Astrocyte (in vitro differentiated cells and primary cell): ENCODE results near the gene ATAT1. TPM values are rescaled to one million over a fixed set of nuclear protein-coding genes. Genes with fewer than 3 reads are reported as not detected.
A peak's percentile ranks its signal among the peaks of the same experiment; 100 is the strongest.

Experiments
- DNase-seq: peaks from one replicate; pipeline ENCODE4 v3.0.0-alpha.2; 2010; ENCODE audit warnings: low read depth
- FAIRE-seq: peaks from 2 replicates; lab custom pipeline; 2011; peaks lifted over from hg19 to GRCh38; lab: Jason Lieb, UNC
- H2AFZ ChIP-seq: 2 replicates; pipeline ENCODE4 v1.6.0; 2012; ENCODE audit warnings: low read depth, low read length, inconsistent platforms
- H3K27ac ChIP-seq: 2 replicates; pipeline ENCODE4 v1.5.1; 2011; ENCODE audit warnings: low read depth, low read length, inconsistent platforms
- H3K27me3 ChIP-seq: 2 replicates; pipeline ENCODE4 v1.6.0; 2011; ENCODE audit warnings: low read length, inconsistent platforms; ENCODE audit not compliant: insufficient read depth
- H3K36me3 ChIP-seq: 2 replicates; pipeline ENCODE4 v1.5.1; 2011; ENCODE audit warnings: low read length, inconsistent platforms; ENCODE audit not compliant: insufficient read depth
- H3K4me1 ChIP-seq: 2 replicates; pipeline ENCODE4 v1.5.1; 2011; ENCODE audit warnings: low read length, inconsistent platforms; ENCODE audit not compliant: insufficient read depth
- H3K4me2 ChIP-seq: 2 replicates; pipeline ENCODE4 v1.6.0; 2012; ENCODE audit warnings: low read length, inconsistent platforms
- H3K4me3 ChIP-seq: 2 replicates; pipeline ENCODE4 v1.5.1; 2011; ENCODE audit warnings: low read depth, mild to moderate bottlenecking, low read length, inconsistent platforms; ENCODE audit not compliant: insufficient read depth
- H3K79me2 ChIP-seq: 2 replicates; pipeline ENCODE4 v1.6.0; 2012; ENCODE audit warnings: mild to moderate bottlenecking, low read length, inconsistent platforms; ENCODE audit not compliant: insufficient read depth
- H3K9ac ChIP-seq: 2 replicates; pipeline ENCODE4 v1.6.0; 2012; ENCODE audit warnings: mild to moderate bottlenecking, low read length, inconsistent platforms
- H3K9me3 ChIP-seq: 2 replicates; pipeline ENCODE4 v1.5.1; 2012; ENCODE audit warnings: low read depth, mild to moderate bottlenecking, low read length, inconsistent platforms; ENCODE audit not compliant: insufficient read depth
- H4K20me1 ChIP-seq: 2 replicates; pipeline ENCODE4 v1.6.0; 2012; ENCODE audit warnings: low read length, inconsistent platforms; ENCODE audit not compliant: insufficient read depth
- H3K27ac Mint-ChIP-seq: one replicate; pipeline ENCODE4 v1.8.0; 2021; ENCODE audit warnings: mild to moderate bottlenecking, mixed read lengths; ENCODE audit not compliant: unreplicated experiment
- H3K27me3 Mint-ChIP-seq: one replicate; pipeline ENCODE4 v1.8.0; 2021; ENCODE audit warnings: low read depth, mixed read lengths; ENCODE audit not compliant: unreplicated experiment
- H3K36me3 Mint-ChIP-seq: one replicate; pipeline ENCODE4 v1.8.0; 2021; ENCODE audit warnings: low read depth, mixed read lengths; ENCODE audit not compliant: unreplicated experiment
- H3K4me1 Mint-ChIP-seq: one replicate; pipeline ENCODE4 v1.8.0; 2021; ENCODE audit warnings: low read depth, mixed read lengths; ENCODE audit not compliant: unreplicated experiment
- H3K4me3 Mint-ChIP-seq: one replicate; pipeline ENCODE4 v1.8.0; 2021; ENCODE audit warnings: mild to moderate bottlenecking, moderate library complexity, mixed read lengths; ENCODE audit not compliant: unreplicated experiment
- H3K9me3 Mint-ChIP-seq: one replicate; pipeline ENCODE4 v1.8.0; 2021; ENCODE audit warnings: mild to moderate bottlenecking, mixed read lengths; ENCODE audit not compliant: unreplicated experiment
- EZH2 ChIP-seq: IDR thresholded peaks from 2 replicates; pipeline ENCODE4 v1.6.1; 2012; ENCODE audit warnings: mild to moderate bottlenecking, low read length, inconsistent platforms; ENCODE audit not compliant: insufficient read depth
- total RNA-seq: library from RNA; stranded (reverse); gene quantifications from 2 replicates; pipeline ENCODE4 v1.2.1, GENCODE V29; 2021
- TF ChIP-seq, protein P1 (sequence below): IDR thresholded peaks from 2 replicates; pipeline ENCODE4 v1.5.1; 2011; ENCODE audit warnings: low read depth, mild to moderate bottlenecking, inconsistent platforms, low read length, moderate library complexity; ENCODE audit not compliant: insufficient read depth

The ATAT1 gene
- total RNA-seq, 1 donor from 2014 or later: 16.6 TPM

DNA sequence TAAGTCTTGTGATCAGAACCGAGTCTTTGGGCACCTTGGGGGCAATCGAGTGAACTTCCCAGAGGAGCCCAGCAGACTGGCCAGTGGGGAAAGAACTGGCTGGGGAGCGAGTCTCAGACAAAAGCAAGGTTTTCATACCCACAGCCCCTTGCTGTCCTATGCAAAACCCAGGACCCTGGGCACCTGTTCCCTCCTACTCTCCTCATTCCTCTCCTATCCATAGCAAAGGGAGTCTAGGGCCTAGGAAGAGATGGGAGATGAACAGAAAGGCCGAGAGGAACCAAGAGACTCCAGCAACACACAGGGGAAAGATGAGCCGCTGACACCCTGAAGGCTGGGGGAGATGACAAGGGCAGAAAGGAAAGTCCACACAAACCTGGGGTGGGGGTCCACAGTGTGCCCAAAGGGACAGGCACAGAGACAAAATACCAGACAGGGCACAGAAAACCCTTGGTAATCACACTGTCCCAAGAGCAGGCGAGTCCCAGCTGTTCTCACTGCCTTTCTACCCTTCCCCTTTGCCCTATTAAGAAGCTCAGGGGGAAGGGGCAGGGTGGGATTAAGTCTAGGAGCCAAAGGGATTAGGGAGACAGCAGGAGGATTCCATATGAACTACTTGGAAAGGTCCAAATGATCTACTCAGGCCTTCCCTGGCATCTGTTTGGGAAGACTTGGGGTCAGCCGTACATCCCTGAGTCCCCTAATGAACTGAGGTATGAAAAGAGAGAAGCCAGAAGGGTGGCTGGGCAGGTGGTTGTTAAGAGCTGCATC, 53.3 kb downstream of the ATAT1 start:
- peaks cover 28% of the 10 kb centered on the region for H3K36me3 Mint-ChIP-seq
- no peaks in the 10 kb centered on the region for H3K27me3 Mint-ChIP-seq
- H3K4me1 Mint-ChIP-seq: peaks cover 23% of the 10 kb centered on the region
- DNase-seq (no peak), FAIRE-seq (no peak)
- Histone ChIP-seq H3K9me3 (no peaks in the 10 kb centered on the region), H2AFZ (no peak overlapping the region), H3K27me3 (no peaks in the 10 kb centered on the region), H3K27ac (peak overlapping the region; percentile 8), H3K4me1 (peaks cover 33% of the 10 kb centered on the region), H4K20me1 (peaks cover 87% of the 10 kb centered on the region), H3K4me2 (peak overlapping the region; percentile 100), H3K36me3 (peaks cover 37% of the 10 kb centered on the region), H3K79me2 (peaks cover 82% of the 10 kb centered on the region), H3K4me3 (peak overlapping the region; percentile 41), H3K9ac (peak overlapping the region; percentile 98)
- peak overlapping the region; percentile 98 for H3K4me3 Mint-ChIP-seq
- peak overlapping the region; percentile 7 for H3K27ac Mint-ChIP-seq
- H3K9me3 Mint-ChIP-seq: no peaks in the 10 kb centered on the region
- TF ChIP-seq, protein P1, sequence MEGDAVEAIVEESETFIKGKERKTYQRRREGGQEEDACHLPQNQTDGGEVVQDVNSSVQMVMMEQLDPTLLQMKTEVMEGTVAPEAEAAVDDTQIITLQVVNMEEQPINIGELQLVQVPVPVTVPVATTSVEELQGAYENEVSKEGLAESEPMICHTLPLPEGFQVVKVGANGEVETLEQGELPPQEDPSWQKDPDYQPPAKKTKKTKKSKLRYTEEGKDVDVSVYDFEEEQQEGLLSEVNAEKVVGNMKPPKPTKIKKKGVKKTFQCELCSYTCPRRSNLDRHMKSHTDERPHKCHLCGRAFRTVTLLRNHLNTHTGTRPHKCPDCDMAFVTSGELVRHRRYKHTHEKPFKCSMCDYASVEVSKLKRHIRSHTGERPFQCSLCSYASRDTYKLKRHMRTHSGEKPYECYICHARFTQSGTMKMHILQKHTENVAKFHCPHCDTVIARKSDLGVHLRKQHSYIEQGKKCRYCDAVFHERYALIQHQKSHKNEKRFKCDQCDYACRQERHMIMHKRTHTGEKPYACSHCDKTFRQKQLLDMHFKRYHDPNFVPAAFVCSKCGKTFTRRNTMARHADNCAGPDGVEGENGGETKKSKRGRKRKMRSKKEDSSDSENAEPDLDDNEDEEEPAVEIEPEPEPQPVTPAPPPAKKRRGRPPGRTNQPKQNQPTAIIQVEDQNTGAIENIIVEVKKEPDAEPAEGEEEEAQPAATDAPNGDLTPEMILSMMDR: no peak
- no peak for TF ChIP-seq EZH2

DNA sequence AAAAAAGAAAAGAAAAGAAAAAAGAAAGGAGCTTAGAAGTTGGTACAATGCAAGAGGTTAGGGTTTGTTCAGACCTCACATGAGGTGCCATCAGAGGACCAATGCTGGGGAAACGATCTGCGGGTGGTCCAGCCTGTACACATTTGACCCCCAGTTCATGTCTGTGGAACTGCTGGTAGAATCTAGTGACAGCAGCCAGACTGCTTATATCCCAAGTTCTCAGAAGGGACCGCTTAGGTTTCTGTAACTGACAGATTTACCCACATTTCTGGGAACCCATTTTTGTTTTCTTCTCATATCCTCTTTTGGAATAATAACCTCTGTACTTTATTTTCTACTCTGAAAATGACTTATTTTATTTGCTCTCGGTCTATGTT, 55.1 kb downstream of the ATAT1 start:
- peaks cover 26% of the 10 kb centered on the region for H3K36me3 ChIP-seq
- H3K9ac ChIP-seq: peak overlapping the region; percentile 98
- peak overlapping the region; percentile 81 for H3K27ac ChIP-seq
- no peaks in the 10 kb centered on the region for H3K9me3 Mint-ChIP-seq
- H3K27ac Mint-ChIP-seq: peak overlapping the region; percentile 99
- DNase-seq (no peak), FAIRE-seq (no peak)
- H3K4me3 Mint-ChIP-seq: peak overlapping the region; percentile 98
- no peak overlapping the region for H2AFZ ChIP-seq
- peaks cover 40% of the 10 kb centered on the region for H3K4me1 ChIP-seq
- peak overlapping the region; percentile 87 for H3K4me3 ChIP-seq
- TF ChIP-seq, protein P1: no peak
- TF ChIP-seq EZH2: no peak
- no peaks in the 10 kb centered on the region for H3K9me3 ChIP-seq
- H3K79me2 ChIP-seq: peaks cover 96% of the 10 kb centered on the region
- H3K4me2 ChIP-seq: peak overlapping the region; percentile 100
- peaks cover 23% of the 10 kb centered on the region for H3K4me1 Mint-ChIP-seq
- H4K20me1 ChIP-seq: peaks cover 91% of the 10 kb centered on the region
- H3K27me3 ChIP-seq: no peaks in the 10 kb centered on the region
- peaks cover 24% of the 10 kb centered on the region for H3K36me3 Mint-ChIP-seq
- H3K27me3 Mint-ChIP-seq: no peaks in the 10 kb centered on the region
